Kidney tubule cell (primary cell): ENCODE measurements around the gene SUMF2.
A peak's percentile ranks its signal among the peaks of the same experiment; 100 is the strongest.
"Not testable (repeated sequence)": the region's sequence is repeated elsewhere in the genome, so short reads cannot be mapped to it uniquely, and the experiment has no call there.

Source experiments
- DNase-seq: peaks from one replicate; pipeline ENCODE4 v3.0.0-alpha.2; 2018; ENCODE audit warnings: low spot score

The SUMF2 gene

GRCh38 chr7:56107954-56108258 is 43.8 kb downstream of the SUMF2 start:
- no peak for DNase-seq

GRCh38 chr7:56110611-56111010 is 46.5 kb downstream of the SUMF2 start:
- peak; percentile 73 for DNase-seq

GRCh38 chr7:56112244-56112643 is 48.2 kb downstream of the SUMF2 start:
- not testable (repeated sequence) for DNase-seq

- peak; percentile 52 for DNase-seq
These were observed 51.9 kb downstream of the SUMF2 start, which contains the start of gene NUPR2 for GRCh38 chr7:56115852-56116538. NUPR2 (minus strand) TSS chr7:56116417; CDS start chr7:56116314, 103 bp downstream.

- peak; percentile 25 for DNase-seq
These were observed 57.4 kb downstream of the SUMF2 start for GRCh38 chr7:56121440-56121839.

GRCh38 chr7:56124981-56125380 is 60.9 kb downstream of the SUMF2 start:
- DNase-seq, result no peak

- DNase-seq, result no peak
These were observed 61.7 kb downstream of the SUMF2 start for GRCh38 chr7:56125831-56126230.

GRCh38 chr7:56127241-56127975 is 63.3 kb downstream of the SUMF2 start:
- no peak for DNase-seq
